ENCODE results near the gene LZTR1. TPM values are rescaled to one million over a fixed set of nuclear protein-coding genes. Genes with fewer than 3 reads are reported as not detected.
A peak's percentile ranks its signal among the peaks of the same experiment; 100 is the strongest.

Gene LZTR1
- total RNA-seq, 1 donor from 2014 or later = 36.7 TPM

DNA sequence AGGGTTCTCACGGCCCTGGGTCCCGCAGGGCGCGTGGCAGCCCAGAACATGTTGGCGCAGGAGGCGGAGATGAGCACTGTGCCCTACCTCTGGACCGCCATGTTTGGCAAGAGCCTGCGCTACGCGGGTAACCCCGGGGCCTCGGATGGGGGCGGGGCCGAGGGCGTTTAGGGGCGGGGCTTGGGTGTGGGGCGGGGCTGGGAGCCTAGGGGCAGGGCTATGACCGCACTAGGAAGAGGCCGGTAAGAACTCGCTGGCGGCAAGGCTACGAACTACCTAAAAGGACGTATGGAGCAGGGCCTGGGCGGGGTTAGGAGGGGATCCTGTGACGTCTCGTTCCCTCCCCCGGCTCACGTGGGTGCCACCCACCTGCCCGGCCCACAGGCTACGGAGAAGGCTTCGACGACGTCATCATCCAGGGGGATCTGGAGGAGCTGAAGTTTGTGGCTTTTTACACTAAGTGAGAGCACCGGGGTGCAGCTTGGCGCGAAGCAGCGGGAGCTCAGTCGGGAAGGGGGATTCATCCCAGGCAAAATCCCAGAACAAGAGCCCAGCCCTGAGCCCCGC, 2.8 kb upstream of the LZTR1 start:
- ATAC-seq (peak; percentile 61), DNase-seq (ENCODE audit: low spot score) (peak; percentile 73)

DNA sequence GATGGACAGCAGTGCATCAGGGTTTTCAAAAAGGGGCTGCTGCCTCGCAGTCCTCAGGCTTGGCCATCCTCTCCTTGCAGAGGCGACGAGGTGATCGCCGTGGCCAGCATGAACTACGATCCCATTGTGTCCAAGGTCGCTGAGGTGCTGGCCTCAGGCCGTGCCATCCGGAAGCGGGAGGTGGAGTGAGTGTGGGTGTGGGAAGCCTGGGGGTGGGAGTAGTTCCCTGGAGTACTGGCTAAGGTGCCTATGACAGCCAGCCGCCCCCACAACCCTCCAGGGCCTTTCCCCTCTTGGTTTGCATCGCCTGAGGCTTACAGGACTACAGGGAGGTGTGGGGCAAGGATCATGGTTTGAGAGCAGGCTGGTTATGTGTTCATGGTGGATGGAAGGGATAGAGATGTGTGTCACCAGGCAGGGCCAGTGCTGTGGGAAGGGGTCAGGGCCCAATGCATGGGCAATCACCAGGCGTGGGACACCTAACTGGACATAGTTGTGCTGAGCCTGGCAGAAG, 2.1 kb upstream of the LZTR1 start:
- DNase-seq (ENCODE audit: low spot score) = peak; percentile 66

DNA sequence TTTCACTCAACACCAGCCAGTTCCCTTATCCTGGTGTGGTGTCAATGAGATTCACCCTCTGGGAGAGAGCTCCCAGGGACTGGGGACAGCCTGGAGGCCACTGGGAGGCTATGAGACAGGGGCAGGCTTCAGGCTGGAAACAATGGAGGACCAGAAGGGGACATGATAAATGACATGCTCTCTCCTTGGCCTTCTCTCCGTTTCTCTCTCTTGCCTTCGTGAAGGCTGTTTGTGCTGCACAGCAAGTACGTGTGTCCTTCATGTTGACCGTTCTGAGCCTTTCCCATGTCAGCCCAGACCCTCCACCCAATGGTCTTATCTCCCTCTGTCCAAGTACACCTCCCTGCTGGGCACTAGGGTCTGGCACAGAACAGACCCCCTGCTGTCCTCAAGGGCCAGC, 1.6 kb upstream of the LZTR1 start:
- no peak for ATAC-seq

More for the DNA sequence above, 2.1 kb upstream of the LZTR1 start:
- peak; percentile 45 for ATAC-seq

DNA sequence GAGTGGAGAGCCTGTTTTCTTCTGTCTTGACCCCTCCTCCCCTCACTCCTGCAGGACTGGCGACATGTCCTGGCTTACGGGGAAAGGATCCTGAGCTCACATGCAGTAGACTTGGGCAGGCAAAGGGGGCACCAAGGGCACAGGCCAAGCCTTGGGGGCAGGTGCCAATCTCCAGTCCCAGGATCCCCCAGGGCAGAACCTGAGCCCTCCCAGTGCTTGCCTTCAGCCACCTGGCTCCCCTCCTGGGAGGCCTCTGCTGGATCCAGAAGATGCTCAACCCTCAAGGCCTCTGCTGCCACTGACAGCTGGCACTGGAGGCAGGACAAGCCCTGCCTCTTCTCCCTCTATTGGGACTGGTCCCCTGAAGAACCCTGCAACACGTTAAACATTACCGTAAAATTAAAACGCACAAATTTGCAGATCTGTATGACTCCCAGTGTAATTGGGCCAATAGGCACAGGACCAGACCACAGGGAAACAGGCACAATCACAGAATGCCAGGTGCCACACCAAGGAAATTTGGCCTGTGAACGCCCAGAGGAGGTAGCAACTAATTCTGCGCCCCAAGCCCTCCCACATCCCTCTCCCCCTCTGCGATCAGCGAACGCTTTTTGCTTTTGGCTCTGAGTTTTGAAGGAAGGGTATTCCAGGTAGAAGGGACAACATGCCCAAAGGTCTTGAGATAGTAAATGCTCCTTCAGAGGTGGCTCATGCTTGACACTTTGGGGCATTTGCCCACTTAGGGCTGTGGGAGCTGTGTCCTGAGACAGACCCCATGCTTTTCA, 967 bp upstream of the LZTR1 start:
- no peak for DNase-seq (ENCODE audit: low spot score)
- no peak for ATAC-seq

More for the DNA sequence above, 1.6 kb upstream of the LZTR1 start:
- no peak for DNase-seq (ENCODE audit: low spot score)

DNA sequence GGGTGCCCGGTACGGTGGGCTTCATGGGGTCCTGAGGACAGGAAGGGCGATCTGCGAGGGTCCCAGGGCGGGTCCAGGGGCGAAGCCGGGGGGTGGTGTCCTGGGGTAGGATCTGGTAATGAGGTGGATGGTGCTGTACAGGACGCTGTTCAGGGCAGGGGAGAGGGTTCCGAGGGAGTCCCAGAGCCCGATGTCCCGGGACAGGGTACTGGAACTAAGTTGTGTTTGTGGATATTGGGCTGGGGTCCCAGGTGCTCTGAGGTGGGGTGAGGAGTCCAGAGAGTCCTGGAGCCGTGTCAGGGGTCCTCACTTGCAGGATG, 426 bp downstream of the LZTR1 start:
- ATAC-seq (peak; percentile 4), DNase-seq (ENCODE audit: low spot score) (no peak)

DNA sequence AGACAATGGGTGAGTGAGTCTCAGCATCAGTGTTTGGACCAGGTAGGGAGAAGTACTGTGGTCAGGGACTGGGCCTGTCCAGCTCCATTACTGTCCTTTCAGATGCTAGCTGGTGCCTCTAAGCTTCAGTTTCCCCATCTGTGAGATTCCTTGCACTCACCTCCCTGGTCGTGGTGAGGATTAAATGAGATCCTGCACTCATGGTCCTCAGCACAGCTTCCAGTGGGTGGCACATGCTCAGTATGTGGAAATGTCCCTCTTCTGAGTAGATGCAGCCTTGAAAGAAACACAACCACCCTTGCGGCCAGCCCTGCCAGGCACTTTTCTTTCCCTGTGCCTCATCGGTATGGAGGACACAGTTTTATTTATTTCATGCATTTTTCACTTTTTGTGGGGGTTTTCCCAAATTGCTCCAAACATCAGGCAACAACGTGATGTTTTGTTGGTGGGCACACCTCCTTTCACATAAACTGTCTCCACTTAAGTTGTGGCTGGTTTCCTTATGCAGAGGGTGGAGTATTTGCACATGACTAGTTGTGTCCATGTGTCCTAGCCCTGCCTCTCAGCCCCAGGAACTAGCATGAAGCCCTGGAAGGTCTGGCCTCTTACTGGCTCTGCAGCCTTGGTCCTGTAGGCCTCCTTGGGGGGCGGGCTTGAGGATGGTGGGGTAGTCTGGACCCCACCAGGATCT, 1.1 kb downstream of the LZTR1 start:
- DNase-seq (ENCODE audit: low spot score) (no peak), ATAC-seq (no peak)

DNA sequence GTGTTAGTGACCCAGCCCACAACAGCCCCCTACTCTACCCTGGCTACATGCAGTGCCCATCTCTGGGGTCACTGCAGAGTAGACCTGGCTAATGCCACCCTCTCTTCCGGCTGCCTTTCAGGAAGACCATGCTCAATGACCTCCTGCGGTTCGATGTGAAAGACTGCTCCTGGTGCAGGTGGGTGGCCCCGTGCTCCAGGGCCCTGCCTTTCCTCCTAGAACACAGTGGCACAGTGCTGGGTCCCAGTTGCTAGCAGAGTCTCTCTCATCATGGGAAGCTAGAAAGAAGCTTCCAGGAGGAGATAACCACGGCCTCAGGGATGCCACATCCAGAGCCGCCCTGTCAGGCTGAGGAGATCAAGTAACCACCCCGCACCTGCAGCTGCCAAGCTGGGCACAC, 3.6 kb downstream of the LZTR1 start:
- ATAC-seq (no peak), DNase-seq (ENCODE audit: low spot score) (no peak)

DNA sequence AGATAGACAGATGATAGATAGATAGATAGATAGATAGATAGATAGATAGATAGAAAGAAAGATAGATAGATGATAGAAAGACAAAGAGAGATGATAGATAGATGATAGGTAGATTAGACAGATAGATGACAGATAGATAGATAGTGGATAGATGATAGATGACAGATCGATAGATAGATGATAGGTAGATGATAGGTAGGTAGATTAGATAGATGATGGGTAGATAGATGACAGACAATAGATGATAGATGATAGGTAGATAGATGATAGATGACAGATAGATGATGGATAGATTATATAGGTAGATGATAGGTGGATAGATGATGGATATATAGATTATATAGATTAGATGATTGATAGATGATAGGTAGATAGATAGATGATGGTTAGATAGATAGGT, 4.3 kb downstream of the LZTR1 start:
- ATAC-seq (no peak), DNase-seq (ENCODE audit: low spot score) (no peak)

DNA sequence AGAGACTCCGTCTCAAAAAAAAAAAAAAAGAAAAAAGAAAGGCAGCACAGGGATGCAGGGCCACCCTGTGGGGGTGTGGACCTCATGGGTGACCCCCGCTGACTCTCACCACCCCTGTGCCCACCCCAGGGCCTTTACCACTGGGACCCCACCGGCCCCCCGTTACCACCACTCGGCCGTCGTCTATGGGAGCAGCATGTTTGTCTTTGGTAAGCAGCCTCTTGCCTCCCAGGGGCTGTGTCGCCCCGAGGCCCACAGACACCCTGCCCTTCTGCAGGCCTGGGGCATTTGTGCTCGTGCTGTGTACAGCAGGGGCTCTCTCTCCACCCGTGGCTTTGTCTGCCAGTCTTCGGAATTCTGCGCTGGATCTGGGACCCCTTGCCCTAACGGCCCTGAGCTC, 5.3 kb downstream of the LZTR1 start:
- DNase-seq (ENCODE audit: low spot score) (no peak), ATAC-seq (no peak)

DNA sequence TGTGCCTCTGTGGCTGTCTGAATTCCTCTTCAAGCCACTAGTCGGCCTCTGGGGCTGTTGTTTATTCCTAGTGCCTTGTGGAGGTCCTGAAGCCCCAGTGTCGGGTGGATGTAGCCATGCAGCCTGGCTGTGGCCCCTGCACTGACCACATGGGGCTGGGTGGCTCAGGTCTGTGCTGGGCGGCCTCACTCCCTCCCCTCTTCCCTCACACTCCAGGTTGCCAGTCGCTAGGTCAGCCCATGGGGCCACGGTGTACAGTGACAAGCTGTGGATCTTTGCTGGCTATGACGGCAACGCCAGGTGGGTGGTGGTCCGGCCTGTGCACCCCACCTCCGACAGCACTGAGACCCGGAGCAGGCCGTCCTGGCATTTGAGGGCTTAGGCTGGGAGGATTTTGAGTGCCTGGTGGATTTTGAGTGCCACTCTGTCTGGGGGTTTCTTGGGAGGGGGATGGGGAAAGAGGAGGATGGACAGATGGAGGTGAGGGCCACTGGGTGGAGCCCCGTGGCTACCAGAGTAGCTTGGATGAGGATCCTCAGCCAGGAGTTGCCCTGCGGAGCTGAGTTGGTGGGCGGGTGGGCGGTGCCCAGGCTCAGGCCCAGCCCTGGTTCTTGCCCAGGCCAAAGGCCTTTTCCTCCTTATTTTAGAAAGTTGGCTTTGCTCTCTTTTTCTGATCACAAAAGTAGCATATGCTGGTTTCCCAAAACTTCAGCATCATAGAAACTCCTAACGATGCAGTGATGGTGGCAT, 6.7 kb downstream of the LZTR1 start:
- ATAC-seq = no peak

DNA sequence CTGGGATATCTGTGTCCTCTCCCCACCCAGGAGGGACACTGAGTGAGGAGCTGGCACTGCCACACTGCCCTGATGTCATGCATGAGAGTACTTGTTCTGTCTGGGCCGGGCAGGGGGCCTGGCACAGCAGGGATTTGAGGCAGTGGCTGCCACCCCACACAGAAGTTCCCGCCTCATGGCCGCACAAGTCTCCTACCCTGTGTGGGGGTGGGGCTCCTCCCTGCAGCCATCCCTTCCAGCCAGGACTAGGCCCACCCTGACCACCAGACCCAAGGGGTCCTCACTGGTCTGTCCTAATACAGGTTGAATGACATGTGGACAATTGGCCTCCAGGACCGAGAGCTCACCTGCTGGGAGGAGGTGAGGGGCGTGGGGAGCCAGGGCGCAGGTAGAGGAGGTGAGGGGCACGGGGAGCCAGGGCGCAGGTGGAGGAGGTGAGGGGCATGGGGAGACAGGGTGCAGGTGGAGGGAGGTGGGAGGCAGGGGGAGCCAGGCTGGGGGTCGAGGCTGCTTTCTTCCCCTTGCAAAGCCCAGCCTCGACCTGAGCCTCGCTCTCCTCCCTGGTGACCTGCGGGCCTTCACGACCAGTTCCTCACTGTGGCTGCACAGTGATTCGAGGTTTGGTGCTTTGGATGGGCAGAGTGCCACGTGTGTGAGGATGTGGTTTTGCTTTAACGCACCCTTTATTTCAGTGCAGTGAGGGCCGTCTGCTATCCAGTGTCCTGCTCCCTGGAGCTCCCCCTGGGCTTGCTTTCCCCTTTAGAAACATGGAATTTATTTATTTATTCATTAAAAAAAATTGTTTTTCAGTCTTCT, 7.4 kb downstream of the LZTR1 start:
- no peak for DNase-seq (ENCODE audit: low spot score)
- no peak for ATAC-seq

More for the DNA sequence above, 6.7 kb downstream of the LZTR1 start:
- DNase-seq (ENCODE audit: low spot score) = no peak

DNA sequence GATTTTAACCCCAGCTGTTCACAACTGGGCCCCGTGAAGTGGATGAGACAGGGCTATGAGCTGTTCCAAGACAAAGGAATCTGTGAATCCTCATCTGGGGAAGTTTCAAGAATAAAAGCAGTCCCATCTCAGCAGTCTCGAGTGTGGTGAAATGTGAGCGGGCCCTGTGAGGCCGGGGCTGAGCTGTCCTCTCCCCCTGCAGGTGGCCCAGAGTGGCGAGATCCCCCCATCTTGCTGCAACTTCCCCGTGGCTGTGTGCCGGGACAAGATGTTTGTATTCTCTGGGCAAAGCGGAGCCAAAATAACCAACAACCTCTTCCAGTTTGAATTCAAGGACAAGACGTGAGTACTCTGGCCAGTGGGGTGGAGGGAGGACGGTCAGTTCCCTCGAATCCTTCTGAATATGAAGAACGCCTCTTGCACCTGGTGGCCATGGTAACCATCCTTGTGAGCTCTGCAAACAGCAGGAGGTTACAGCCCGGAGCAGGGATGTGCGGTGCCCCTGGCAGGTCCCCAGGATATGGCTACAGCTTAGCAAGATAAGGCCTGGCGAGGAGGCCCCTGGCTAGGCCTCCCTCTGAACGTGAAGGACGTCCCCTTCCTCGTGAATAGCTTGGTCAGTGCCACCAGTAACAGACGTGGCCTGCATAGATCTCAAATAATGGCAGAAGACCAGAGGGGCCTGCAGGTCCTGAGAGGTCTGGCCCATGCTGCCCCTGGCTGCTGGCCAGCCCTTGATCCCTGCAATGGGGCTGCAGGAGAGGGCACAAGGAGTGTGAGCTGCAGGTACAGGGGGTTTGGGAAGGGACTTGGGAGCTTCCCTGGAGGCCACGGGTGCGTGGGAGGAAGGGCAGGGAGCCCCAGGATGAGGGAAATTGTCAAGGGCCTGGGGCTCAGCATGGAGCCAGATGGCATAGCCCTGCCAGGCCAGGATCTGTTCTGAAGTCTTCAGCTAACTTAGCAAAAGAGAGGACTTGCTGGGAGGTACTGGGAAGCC, 8.4 kb downstream of the LZTR1 start:
- no peak for ATAC-seq
- DNase-seq (ENCODE audit: low spot score) = no peak

DNA sequence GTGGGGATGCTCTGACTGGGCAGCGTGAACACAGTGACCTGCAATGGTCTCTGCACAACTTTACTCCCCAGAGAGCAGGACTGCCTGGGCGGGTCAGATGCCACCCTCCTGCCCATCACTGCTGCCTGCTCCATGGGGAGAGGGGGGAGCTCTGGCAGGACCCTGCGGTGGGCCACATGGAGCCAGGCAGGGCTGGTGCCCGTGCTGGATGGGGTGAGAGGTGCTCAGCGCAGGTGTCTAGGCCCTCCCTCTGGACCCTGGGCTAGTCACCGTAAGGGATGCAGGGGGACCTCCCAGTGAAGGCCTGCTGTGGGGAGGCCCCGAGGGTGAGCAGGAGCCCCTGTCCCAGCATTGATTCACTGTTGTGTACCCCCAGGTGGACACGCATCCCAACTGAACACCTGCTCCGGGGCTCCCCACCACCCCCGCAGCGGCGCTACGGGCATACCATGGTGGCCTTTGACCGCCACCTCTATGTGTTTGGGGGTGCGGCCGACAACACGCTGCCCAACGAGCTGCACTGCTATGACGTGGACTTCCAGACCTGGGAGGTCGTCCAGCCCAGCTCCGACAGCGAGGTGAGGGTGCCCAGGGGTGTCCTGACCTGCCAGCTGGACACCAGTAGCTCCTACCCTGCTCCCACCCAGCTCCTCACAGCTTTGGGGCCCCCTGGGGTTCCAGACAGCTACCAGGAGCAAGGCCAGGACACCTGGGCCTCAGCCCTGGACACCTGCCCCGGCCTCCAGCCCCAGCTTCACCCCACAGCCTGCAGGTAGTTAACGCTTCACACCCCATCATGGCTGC, 9.4 kb downstream of the LZTR1 start:
- DNase-seq (ENCODE audit: low spot score) (no peak), ATAC-seq (no peak)

DNA sequence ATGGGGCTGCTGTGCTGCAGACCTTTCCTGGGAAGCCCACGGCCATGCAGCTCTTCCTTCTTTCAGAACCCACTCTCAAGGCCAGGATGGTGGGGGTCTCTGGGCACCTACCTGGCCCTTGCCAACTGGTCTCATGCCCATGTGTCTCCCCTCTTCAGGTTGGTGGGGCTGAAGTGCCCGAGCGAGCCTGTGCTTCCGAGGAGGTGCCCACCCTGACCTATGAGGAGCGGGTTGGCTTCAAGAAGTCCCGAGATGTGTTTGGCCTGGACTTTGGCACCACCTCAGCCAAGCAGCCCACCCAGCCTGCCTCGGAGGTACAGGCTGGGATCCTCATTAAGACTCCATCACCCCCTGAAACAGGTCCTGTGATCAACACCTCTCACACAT, 10.0 kb downstream of the LZTR1 start:
- no peak for ATAC-seq
- DNase-seq (ENCODE audit: low spot score) = no peak

DNA sequence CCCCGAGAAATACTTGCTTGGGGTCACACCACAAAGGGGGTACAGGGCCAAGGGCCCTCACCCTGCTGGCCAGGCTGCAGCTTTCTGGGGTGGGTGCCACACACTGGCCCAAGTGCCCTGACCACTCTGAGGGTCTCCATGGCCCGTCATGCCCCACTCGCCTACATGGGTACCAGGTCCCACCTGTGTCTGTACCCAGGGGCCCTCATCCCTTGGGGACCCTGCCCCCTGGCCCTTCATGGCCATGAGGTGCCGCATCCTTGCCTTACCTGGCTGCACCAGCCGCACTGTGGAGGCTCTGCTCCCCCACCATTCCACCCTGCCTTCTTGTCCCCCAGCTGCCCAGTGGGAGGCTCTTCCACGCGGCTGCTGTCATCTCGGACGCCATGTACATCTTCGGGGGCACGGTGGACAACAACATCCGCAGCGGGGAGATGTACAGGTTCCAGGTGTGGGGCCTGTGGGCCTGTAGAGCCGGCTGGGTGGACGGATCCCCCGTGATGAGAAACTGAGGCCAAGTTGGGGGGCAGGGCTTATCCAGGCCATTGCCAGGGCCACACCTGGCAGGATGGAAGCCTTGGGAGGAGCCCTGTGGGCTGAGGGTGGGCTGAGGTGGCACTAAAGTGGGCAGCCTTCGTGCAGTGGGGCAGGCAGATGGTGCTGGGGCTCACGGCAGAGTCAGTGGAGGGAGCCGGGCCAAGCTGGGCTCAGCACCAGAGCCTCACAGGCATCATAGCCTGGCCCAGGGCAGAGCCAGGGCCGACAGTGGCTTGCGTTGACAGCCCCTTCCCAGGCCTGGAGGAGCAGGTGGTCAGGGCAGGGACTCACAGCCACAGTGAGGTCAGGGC, 10.6 kb downstream of the LZTR1 start:
- ATAC-seq = no peak
- DNase-seq (ENCODE audit: low spot score) = no peak

DNA sequence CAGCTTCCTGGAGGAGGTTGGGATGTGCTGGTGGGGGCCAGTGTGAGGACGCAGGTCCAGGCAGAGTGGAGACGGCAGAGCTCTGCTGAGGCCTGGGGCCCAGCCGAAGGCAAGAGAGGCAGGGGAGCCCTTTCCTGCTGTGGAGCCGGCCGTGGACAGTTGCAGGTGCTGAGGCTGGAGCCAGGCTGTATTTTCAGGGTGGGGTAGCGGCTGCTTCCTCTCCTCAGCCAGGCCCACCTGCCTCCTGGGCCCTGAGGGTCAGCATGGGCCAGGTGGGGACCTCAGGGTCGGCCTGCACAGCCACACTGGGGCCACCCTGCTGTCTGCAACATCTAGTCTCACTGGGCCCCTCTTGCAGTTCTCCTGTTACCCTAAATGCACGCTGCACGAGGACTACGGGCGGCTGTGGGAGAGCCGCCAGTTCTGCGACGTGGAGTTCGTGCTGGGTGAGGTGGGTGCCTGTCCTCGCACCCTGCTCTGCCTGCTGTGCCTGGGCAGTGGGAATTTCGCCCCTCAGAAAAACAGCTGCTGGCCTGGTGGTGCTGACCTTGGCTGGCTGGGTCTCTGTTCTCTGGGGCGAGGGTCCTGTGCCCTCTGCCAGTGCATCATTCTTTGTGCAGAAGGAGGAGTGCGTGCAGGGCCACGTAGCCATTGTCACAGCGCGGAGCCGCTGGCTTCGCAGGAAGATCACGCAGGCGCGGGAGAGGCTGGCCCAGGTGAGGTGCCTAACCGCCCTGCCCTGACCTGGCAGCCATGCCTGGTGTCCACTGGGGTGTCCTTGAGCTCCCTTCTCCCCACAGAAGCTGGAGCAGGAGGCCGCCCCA, 11.4 kb downstream of the LZTR1 start:
- DNase-seq (ENCODE audit: low spot score) = no peak
- no peak for ATAC-seq

Data from left lobe of liver (tissue), 2 donors.